GM12865 (cell line): ENCODE results near the gene RNGTT.

Source experiments
- DNase-seq: peaks from one replicate; pipeline ENCODE4 v3.0.0; 2010; ENCODE audit warnings: low read depth
- H3K4me3 ChIP-seq: 2 replicates; pipeline ENCODE4 v1.5.1; 2011; ENCODE audit warnings: mild to moderate bottlenecking, low read depth, low read length, control low read depth
- TF ChIP-seq, protein P1 (sequence below): IDR thresholded peaks from 2 replicates; pipeline ENCODE4 v1.5.1; 2011; ENCODE audit warnings: low read length, control low read depth, low read depth, inconsistent platforms; ENCODE audit not compliant: insufficient read depth; ENCODE audit errors: missing control alignments

The RNGTT gene

DNA sequence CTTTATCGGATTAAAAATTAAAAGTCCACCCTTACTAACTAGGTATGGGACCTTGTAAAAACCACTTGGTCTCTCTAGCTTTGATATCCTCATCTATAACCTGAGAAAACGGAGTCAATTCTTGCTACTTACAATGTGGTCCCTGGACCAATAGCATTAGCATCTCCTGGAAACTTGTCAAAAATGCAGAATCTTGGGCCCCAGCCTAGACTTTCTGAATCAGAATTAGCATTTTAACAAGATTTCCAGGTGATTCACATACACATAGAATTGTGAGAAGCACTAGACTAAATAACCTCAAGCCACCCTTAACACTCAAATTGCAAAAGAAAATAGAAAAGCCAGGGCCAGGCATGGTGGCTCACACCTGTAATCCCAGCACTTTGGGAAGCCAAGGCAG, 96.6 kb downstream of the RNGTT start:
- TF ChIP-seq, protein P1, sequence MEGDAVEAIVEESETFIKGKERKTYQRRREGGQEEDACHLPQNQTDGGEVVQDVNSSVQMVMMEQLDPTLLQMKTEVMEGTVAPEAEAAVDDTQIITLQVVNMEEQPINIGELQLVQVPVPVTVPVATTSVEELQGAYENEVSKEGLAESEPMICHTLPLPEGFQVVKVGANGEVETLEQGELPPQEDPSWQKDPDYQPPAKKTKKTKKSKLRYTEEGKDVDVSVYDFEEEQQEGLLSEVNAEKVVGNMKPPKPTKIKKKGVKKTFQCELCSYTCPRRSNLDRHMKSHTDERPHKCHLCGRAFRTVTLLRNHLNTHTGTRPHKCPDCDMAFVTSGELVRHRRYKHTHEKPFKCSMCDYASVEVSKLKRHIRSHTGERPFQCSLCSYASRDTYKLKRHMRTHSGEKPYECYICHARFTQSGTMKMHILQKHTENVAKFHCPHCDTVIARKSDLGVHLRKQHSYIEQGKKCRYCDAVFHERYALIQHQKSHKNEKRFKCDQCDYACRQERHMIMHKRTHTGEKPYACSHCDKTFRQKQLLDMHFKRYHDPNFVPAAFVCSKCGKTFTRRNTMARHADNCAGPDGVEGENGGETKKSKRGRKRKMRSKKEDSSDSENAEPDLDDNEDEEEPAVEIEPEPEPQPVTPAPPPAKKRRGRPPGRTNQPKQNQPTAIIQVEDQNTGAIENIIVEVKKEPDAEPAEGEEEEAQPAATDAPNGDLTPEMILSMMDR: no peak
- DNase-seq: no peak
- H3K4me3 ChIP-seq: no peak overlapping the region

DNA sequence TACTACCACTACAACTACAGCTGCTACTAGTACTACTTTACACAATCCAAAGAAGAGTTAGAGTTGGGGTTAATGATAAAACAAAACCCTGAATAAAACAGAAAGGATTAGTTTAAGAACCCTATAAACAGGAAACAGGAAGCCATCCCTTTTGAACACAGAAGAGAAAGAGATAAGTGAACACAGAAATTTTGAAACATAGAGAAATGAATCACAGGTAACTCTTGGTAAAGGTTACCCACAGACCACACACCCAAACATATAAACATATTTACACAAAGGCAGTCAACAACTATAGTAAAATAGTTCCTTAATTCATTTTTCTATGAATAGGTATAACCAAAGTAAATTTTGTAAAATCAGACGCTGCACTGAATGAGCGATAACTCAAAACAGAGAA, 98.1 kb downstream of the RNGTT start:
- TF ChIP-seq, protein P1: no peak
- no peak overlapping the region for H3K4me3 ChIP-seq
- DNase-seq: no peak

DNA sequence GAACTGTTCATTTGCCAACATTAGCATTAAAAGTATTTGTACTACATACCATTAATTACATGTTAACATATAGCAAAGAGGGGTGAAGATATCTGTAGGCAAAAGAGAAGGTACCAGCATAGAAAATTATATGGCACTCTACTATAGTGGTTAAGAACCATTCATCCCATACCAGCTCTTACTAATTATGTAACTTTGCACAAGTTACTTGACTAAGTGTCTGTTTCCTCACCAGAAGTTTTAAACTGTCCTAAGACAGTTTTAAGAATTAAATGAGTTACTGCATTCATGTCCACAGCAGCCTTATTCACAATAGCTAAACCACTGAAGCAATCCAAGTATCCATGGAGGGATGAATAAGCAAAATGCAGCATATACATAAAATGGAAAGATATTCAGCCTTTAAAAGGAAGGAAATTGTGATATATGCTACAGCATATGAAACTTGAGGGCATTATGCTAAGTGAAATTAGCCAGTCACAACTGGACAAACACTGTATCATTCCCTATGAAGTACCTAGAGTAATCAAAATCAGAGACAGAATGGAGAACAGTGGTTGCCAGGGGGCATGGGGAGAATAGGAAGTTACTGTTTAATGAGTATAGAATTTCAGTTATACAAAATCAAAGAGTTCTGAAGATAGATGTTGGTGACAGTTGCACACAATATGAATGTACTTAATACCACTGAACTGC, 98.9 kb downstream of the RNGTT start:
- TF ChIP-seq, protein P1: no peak
- DNase-seq: no peak

DNA sequence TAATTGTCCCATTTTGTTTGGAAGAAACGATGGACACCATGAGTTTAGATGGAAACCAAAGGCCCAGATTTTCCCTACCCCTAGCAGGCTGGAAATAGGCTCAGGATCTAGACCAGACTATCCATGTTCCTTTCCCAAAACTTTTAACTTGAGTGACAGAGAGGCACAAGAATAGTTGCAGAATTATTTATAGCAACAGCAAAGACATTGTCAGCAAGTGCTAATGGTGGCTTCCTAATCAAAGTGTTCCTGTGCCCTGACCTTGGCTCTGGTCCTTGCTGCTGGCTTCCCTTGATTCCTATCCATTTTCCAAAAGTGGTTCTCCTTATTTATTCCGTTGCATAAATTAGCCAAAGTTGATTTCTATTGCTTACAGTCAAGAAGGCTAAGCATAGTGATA, 103.1 kb downstream of the RNGTT start:
- no peak overlapping the region for H3K4me3 ChIP-seq
- TF ChIP-seq, protein P1: no peak
- DNase-seq: no peak

More for the DNA sequence above, 98.9 kb downstream of the RNGTT start:
- H3K4me3 ChIP-seq: no peak overlapping the region

DNA sequence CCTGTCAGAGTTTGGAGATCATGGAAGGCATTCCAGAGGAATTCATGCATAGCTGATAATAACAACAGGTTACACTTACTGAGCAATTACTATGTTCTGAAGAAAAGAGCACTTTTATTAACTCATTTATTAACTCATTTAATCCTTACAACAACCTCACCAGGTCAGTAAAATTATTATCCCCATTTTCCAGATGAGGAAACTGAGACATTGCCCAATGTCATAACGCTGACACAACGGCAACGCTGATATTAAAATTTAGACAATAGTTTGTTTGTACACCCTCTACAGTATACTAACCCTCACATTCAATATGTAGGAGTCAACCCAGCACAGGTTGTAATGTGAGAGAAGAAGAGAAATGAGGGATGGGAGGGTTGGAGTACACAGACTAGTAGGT, 105.0 kb downstream of the RNGTT start:
- H3K4me3 ChIP-seq: no peak overlapping the region
- TF ChIP-seq, protein P1: no peak
- DNase-seq: no peak

DNA sequence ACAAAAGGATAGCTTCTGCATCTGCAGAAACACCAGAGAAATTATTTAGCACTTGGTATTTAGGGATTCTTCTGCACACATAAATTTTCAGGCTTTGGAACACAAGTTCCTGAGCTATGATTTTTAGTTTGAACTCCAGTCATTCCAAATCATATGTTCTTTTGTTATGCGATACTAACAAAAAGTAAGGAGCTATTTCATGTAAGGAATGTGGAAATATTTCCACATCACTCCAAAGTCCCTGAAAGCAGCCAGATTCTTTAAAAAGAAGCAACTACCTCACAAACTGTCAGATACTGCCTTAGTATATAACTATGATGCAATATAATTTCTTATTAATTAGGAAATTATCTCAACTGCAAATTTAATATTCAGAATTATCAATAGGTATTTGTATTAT, 106.9 kb downstream of the RNGTT start:
- TF ChIP-seq, protein P1: no peak
- no peak overlapping the region for H3K4me3 ChIP-seq
- no peak for DNase-seq
